Measurements from ENCODE around the gene CHCHD3. TPM values are rescaled to one million over a fixed set of nuclear protein-coding genes. Genes with fewer than 3 reads are reported as not detected.

The CHCHD3 gene
- total and polyA plus RNA-seq, 2 of the 4 experiments (the other 2 are of a cell fraction), result 56.9 to 141 TPM

DNA sequence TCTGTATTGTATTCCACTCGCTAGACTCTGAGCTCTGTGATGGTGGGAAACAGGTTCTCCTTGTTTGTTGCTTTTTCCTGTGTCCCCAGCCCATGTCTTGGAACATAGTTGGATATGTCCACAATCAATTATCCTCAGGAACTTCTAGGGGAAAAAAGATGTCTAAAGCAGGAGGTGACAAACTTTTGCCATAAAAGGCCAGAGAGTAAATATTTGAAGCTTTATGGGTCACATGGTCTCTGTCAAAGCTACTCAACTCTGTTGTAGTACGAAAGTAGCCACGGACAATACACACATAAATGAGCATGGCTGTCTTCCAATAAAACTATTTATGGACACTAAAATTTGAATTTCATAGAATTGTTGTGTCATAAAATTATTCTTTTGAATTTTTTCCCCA is 220.5 kb downstream of the CHCHD3 start:
- in situ Hi-C loops (cut with MboI; ENCODE audit: low sequenced_read_pairs) (no loop called here), intact Hi-C loops (cut with micrococcal nuclease) (no loop called here), dilution Hi-C loops (cut with HindIII; ENCODE audit: low sequenced_read_pairs, unreplicated experiment) (no loop called here)
- Histone ChIP-seq H2BK20ac (ENCODE audit: low read depth, low read length) (no peak overlapping the region), H3K14ac (replicated peaks; ENCODE audit: low read depth, low read length) (no peak overlapping the region), H3K18ac (ENCODE audit: low read depth, low read length) (no peak overlapping the region), H3K79me1 (ENCODE audit: low read depth in 1 of 2, low read length in 2 of 2) (peaks cover 3 to 4% of the 10 kb centered on the region in 2 experiments; a peak in 3 of 4 replicates), H3K23ac (ENCODE audit: low read depth, low read length) (no peak overlapping the region), H3K27me3 (ENCODE audit: control insufficient read depth, insufficient read depth, low read length) (no peaks in the 10 kb centered on the region), H3K56ac (ENCODE audit: extremely low read depth, insufficient read depth, low read length) (no peak overlapping the region), H3K9ac (ENCODE audit: low read depth, low read length) (no peak overlapping the region), H2BK120ac (ENCODE audit: low read depth, low read length) (no peak overlapping the region), H2AFZ (replicated peaks; ENCODE audit: low read length, poor library complexity) (no peak overlapping the region), H2AK5ac (ENCODE audit: low read depth, low read length) (no peak overlapping the region), H4K5ac (ENCODE audit: low read depth, low read length) (no peak overlapping the region), H2BK5ac (ENCODE audit: low read depth, low read length, poor library complexity, severe bottlenecking) (no peak overlapping the region), H3K27ac (ENCODE audit: insufficient read depth, low read length) (no peak overlapping the region), H3K4me1 (ENCODE audit: control insufficient read depth, insufficient read depth, low read length) (no peaks in the 10 kb centered on the region), H2AK9ac (replicated peaks; ENCODE audit: low read depth, low read length, poor library complexity) (no peak overlapping the region), H2BK15ac (ENCODE audit: low read depth, low read length) (no peak overlapping the region), H3K9me1 (ENCODE audit: insufficient read depth, low read length) (no peaks in the 10 kb centered on the region), H4K91ac (ENCODE audit: insufficient read depth, low read depth, low read length) (no peak overlapping the region), H4K8ac (ENCODE audit: low read depth in 2 of 2, low read length in 2 of 2) (no peak overlapping the region), H3K4me3 (ENCODE audit: insufficient read depth, low read depth, low read length) (no peak overlapping the region), H3K4me2 (ENCODE audit: low read depth, low read length) (no peak overlapping the region), H4K20me1 (ENCODE audit: insufficient read depth, low read length) (no peaks in the 10 kb centered on the region), H3K36me3 (ENCODE audit: control insufficient read depth, insufficient read depth, low read length) (no peaks in the 10 kb centered on the region), H3K4ac (ENCODE audit: low read depth, low read length) (no peak overlapping the region), H3K9me3 (ENCODE audit: control insufficient read depth, insufficient read depth, low read length) (peaks cover 4% of the 10 kb centered on the region; the same call in 1 of the 2 replicates)
- ATAC-seq (ENCODE audit: low read depth) (no peak), DNase-seq (no peak)
- BruUV-seq (replicated peaks), result no TSS peak
- ChIA-PET CTCF (no interaction called here), POLR2A (ENCODE audit: unreplicated experiment) (no interaction called here)
- TF ChIP-seq, protein P1, sequence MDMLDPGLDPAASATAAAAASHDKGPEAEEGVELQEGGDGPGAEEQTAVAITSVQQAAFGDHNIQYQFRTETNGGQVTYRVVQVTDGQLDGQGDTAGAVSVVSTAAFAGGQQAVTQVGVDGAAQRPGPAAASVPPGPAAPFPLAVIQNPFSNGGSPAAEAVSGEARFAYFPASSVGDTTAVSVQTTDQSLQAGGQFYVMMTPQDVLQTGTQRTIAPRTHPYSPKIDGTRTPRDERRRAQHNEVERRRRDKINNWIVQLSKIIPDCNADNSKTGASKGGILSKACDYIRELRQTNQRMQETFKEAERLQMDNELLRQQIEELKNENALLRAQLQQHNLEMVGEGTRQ (IDR thresholded peaks at IDR 0.05; ENCODE audit: low read depth, low read length), result no peak
- TF ChIP-seq MXI1 (IDR thresholded peaks at IDR 0.05; ENCODE audit: borderline replicate concordance, low read depth, low read length) (no peak), CHD1 (IDR thresholded peaks at IDR 0.05; ENCODE audit: low read depth, low read length) (no peak), POLR2A (IDR thresholded peaks at IDR 0.05; ENCODE audit: low read depth, low read length) (no peak), MAFK (IDR thresholded peaks at IDR 0.05; ENCODE audit: low read depth, low read length) (no peak), RCOR1 (IDR thresholded peaks at IDR 0.05; ENCODE audit: insufficient replicate concordance, low read length) (no peak), BHLHE40 (IDR thresholded peaks at IDR 0.05; ENCODE audit: low read depth, low read length) (no peak)
- WGBS, 2 experiments (ENCODE audit: extremely low coverage in 2 of 2, insufficient read length in 1 of 2), result no CpG with 5 or more reads among the region's 3 CpGs
